A673 (cell line): ENCODE results near the gene TBC1D5. TPM values are rescaled to one million over a fixed set of nuclear protein-coding genes. Genes with fewer than 3 reads are reported as not detected.
A peak's percentile ranks its signal among the peaks of the same experiment; 100 is the strongest.

Experiments
- BruUV-seq: library from RNA; stranded (reverse); fragments of 400-500 nt; replicated peaks from 2 replicates; lab custom pipeline; 2021; lab: Mats Ljungman, UMichigan
- CTCF ChIA-PET: fragments of 300-600 bp; sonication (Branson Sonifier 250); formaldehyde crosslinking; loops from one replicate; lab custom pipeline; 2022; ENCODE audit warnings: antibody characterized with exemption; lab: Charles Lee
- POLR2A ChIA-PET: fragments of 300-600 bp; sonication (Branson Sonifier 250); formaldehyde crosslinking; loops from one replicate; lab custom pipeline; 2022; ENCODE audit warnings: antibody characterized with exemption; ENCODE audit not compliant: low non-redundant PET; lab: Charles Lee
- DNase-seq: peaks from one replicate; pipeline ENCODE4 v3.0.0-alpha.2; 2015; ENCODE audit warnings: low spot score
- H3K27ac ChIP-seq: fragments of 200-600 bp; sonication (generic); 2 replicates; pipeline ENCODE4 v1.5.1; 2016; ENCODE audit warnings: mixed run types, low read depth, mild to moderate bottlenecking, mixed read lengths, antibody characterized with exemption, low read length; ENCODE audit not compliant: poor library complexity, severe bottlenecking
- H3K27me3 ChIP-seq: fragments of 200-600 bp; sonication (generic); replicated peaks from 2 replicates; pipeline ENCODE4 v1.6.1; 2017; ENCODE audit warnings: mixed run types, low read depth, mild to moderate bottlenecking, mixed read lengths, antibody characterized with exemption, low read length; ENCODE audit not compliant: insufficient read depth, poor library complexity
- H3K36me3 ChIP-seq: fragments of 200-600 bp; sonication (generic); 2 replicates; pipeline ENCODE4 v1.6.1; 2016; ENCODE audit warnings: mixed run types, mild to moderate bottlenecking, mixed read lengths, antibody characterized with exemption, low read length; ENCODE audit not compliant: insufficient read depth, poor library complexity, severe bottlenecking
- H3K4me1 ChIP-seq: fragments of 200-600 bp; sonication (generic); 2 replicates; pipeline ENCODE4 v1.6.1; 2017; ENCODE audit warnings: mixed run types, mild to moderate bottlenecking, mixed read lengths, antibody characterized with exemption, low read length; ENCODE audit not compliant: insufficient read depth, poor library complexity, severe bottlenecking
- H3K4me3 ChIP-seq: fragments of 200-600 bp; sonication (generic); 2 replicates; pipeline ENCODE4 v1.5.1; 2016; ENCODE audit warnings: low read depth, mixed run types, mild to moderate bottlenecking, mixed read lengths, low read length; ENCODE audit not compliant: poor library complexity, severe bottlenecking
- H3K9me3 ChIP-seq: fragments of 200-600 bp; sonication (generic); 2 replicates; pipeline ENCODE4 v1.6.1; 2016; ENCODE audit warnings: mixed run types, low read depth, mild to moderate bottlenecking, mixed read lengths, antibody characterized with exemption, low read length; ENCODE audit not compliant: poor library complexity, severe bottlenecking
- EZH2 ChIP-seq: fragments of 200-600 bp; sonication (generic); IDR thresholded peaks from 2 replicates; pipeline ENCODE4 v1.6.1; 2017; ENCODE audit warnings: borderline replicate concordance, low read depth, mild to moderate bottlenecking, mixed read lengths, antibody characterized with exemption, low read length; ENCODE audit not compliant: poor library complexity, severe bottlenecking
- intact Hi-C: fragments of 100-400 bp; cut with micrococcal nuclease; formaldehyde crosslinking; loops from one replicate; pipeline ENCODE4 v1.10.0; 2022; ENCODE audit not compliant: unreplicated experiment
- total RNA-seq: library from RNA; stranded (reverse); gene quantifications from 2 replicates; pipeline ENCODE4 v1.2.3, GENCODE V29; 2021
- TF ChIP-seq, protein P1 (sequence below): fragments of 300-800, 200-600 bp; sonication (generic); conservative IDR thresholded peaks from 2 replicates; pipeline ENCODE4 v1.5.1; 2017; ENCODE audit warnings: low read depth, mild to moderate bottlenecking, antibody characterized with exemption, low read length, moderate library complexity, mixed read lengths

The TBC1D5 gene
- total RNA-seq, 1 experiment from 2014 or later: 40.7 TPM

DNA sequence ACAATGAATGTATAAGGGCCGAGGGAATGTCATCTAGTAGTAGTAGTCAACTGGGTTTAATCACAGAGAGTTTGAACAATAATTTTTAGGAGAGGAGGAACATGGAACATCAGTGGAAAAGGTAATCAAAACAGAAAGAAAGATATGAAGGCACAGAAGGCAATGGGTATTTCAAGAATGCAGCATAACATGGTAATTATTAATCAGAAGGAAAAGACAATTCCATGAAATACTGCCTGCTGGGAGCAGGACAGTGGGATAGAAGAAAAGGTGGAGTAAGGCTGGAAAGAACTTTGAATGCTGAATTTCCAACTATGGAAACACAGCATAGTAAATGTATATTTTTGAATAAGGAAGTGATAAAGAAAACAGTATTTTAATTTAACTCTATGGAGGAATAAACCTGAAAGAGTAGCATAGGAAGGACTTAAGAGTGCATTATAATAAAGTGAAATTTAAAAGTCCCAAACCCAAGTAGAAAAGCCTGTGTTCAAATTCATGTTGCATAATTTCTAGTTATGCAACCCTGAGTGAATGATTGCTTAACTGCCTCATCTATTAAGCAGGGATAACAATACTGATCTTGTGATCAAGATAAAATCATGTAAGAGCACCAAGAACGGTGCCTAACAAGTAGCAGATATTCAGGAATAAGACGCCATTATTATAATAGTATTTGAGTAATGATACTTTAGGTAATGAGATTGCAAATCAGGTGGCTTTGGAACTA is 357.7 kb downstream of the TBC1D5 start:
- ChIA-PET CTCF (no interaction called here), POLR2A (no interaction called here)
- peak; percentile 2 for DNase-seq
- TF ChIP-seq, protein P1, sequence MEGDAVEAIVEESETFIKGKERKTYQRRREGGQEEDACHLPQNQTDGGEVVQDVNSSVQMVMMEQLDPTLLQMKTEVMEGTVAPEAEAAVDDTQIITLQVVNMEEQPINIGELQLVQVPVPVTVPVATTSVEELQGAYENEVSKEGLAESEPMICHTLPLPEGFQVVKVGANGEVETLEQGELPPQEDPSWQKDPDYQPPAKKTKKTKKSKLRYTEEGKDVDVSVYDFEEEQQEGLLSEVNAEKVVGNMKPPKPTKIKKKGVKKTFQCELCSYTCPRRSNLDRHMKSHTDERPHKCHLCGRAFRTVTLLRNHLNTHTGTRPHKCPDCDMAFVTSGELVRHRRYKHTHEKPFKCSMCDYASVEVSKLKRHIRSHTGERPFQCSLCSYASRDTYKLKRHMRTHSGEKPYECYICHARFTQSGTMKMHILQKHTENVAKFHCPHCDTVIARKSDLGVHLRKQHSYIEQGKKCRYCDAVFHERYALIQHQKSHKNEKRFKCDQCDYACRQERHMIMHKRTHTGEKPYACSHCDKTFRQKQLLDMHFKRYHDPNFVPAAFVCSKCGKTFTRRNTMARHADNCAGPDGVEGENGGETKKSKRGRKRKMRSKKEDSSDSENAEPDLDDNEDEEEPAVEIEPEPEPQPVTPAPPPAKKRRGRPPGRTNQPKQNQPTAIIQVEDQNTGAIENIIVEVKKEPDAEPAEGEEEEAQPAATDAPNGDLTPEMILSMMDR: no peak
- no peak for TF ChIP-seq EZH2
- intact Hi-C loops: no loop called here
- Histone ChIP-seq H3K4me1 (no peaks in the 10 kb centered on the region), H3K4me3 (no peak overlapping the region), H3K27me3 (no peaks in the 10 kb centered on the region), H3K27ac (no peak overlapping the region), H3K9me3 (no peaks in the 10 kb centered on the region), H3K36me3 (no peaks in the 10 kb centered on the region)
- no TSS peak for BruUV-seq

DNA sequence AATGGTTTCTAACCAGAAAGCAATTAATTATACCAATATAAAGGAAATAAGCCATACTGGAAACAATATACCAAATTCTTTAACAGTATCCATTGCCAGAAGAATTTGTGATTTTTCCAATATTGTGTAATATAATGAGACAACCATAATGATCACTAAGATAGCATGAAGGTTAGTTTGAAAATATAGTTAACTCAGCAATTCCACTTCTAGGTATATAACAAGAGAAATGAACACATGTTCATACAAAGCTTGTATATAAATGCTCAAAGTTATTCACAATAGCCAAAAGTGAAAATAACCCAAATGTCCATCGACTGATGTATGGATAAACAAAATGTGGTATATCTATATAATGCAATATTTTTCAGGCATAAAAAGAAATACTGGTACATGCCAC is 369.1 kb downstream of the TBC1D5 start:
- Histone ChIP-seq H3K4me3 (no peak overlapping the region), H3K27me3 (no peaks in the 10 kb centered on the region), H3K9me3 (no peaks in the 10 kb centered on the region), H3K27ac (no peak overlapping the region), H3K36me3 (no peaks in the 10 kb centered on the region), H3K4me1 (no peaks in the 10 kb centered on the region)
- ChIA-PET POLR2A (no interaction called here), CTCF (no interaction called here)
- no peak for TF ChIP-seq EZH2
- TF ChIP-seq, protein P1: no peak
- no TSS peak for BruUV-seq
- DNase-seq: no peak
- intact Hi-C loops: no loop called here

DNA sequence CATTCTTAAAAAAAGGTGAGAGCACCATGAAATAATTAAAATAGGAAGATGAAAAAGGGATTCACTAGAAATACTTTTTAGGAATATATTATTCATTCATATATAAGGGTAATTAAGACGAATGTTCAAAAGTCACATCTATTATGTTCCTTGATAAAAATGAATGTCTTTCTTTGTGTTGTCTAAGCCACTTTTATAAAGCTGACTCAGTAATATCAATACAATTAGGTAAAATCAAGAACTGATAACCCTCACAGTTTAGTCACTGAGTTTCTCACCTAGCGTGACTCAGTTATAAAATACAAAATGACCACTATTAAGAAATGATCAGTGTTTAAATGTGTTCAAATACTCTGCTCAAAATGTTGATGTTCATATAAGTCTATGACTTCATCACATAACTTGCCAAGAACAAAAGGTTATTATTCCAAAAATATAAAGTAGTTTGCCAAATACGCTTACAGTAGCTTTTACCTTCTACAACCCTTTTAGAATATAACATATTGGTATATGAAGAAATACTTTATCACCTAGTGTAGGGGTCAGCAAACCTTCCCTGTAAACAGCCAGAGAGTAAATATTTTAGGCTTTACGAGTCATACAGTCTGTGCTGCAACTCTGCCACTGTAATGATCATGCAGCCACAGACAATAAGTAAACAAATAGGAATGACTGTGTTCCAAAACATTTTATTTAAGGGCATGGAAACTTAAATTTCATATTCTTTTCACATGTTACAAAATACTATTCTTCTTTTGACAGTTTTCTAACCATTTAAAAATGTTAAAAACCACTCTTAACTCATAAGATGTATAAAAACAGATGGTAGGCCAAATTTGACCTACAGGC is 369.8 kb downstream of the TBC1D5 start:
- POLR2A ChIA-PET: no interaction called here

More for the DNA sequence above, 369.8 kb downstream of the TBC1D5 start:
- Histone ChIP-seq H3K27me3 (no peaks in the 10 kb centered on the region), H3K4me1 (no peaks in the 10 kb centered on the region), H3K36me3 (no peaks in the 10 kb centered on the region), H3K27ac (no peak overlapping the region), H3K4me3 (no peak overlapping the region), H3K9me3 (no peaks in the 10 kb centered on the region)
- no peak for DNase-seq
- BruUV-seq: no TSS peak
- TF ChIP-seq, protein P1: no peak
- TF ChIP-seq EZH2: no peak
- CTCF ChIA-PET: no interaction called here
- intact Hi-C loops: no loop called here
